CD14-positive monocyte (primary cell): ENCODE measurements around the gene ARMC6. TPM values are rescaled to one million over a fixed set of nuclear protein-coding genes. Genes with fewer than 3 reads are reported as not detected.

ENCODE experiments used
- DNase-seq, 3 donors: peaks; one replicate each; pipeline ENCODE4 v3.0.0-alpha.2; 2011 to 2022
- H2AFZ ChIP-seq: 2 replicates; pipeline ENCODE4 v1.6.0; 2012; ENCODE audit warnings: mild to moderate bottlenecking, low read depth, low read length, inconsistent platforms; ENCODE audit not compliant: insufficient read depth, poor library complexity, severe bottlenecking
- H3K27ac ChIP-seq, 2 donors: 1 replicate in 1 of 2; 2 replicates in 1 of 2; pipeline ENCODE4 v1.5.1; 2012 to 2013; ENCODE audit warnings: low read length in 2 of 2, control low read depth in 1 of 2, inconsistent platforms in 1 of 2, low read depth in 1 of 2, mild to moderate bottlenecking in 1 of 2
- H3K27me3 ChIP-seq, 2 donors: one replicate each; pipeline versions ENCODE4 v1.6.0 to v1.6.1; 2011 to 2013; ENCODE audit warnings: low read length in 2 of 2; ENCODE audit not compliant: control insufficient read depth in 2 of 2, insufficient read depth in 2 of 2
- H3K36me3 ChIP-seq, 2 donors: replicated peaks in 1 of 2; 1 replicate in 1 of 2; 2 replicates in 1 of 2; pipeline versions ENCODE4 v1.5.1 to v1.6.1; 2012 to 2013; ENCODE audit warnings: low read length in 2 of 2, control low read depth in 1 of 2, inconsistent platforms in 1 of 2, mild to moderate bottlenecking in 1 of 2; ENCODE audit not compliant: insufficient read depth in 2 of 2, control insufficient read depth in 1 of 2
- H3K4me1 ChIP-seq, 2 donors: 1 replicate in 1 of 2; 2 replicates in 1 of 2; pipeline versions ENCODE4 v1.5.1 to v1.6.1; 2012 to 2013; ENCODE audit warnings: low read length in 2 of 2, control low read depth in 1 of 2, inconsistent platforms in 1 of 2, mild to moderate bottlenecking in 1 of 2, moderate library complexity in 1 of 2; ENCODE audit not compliant: insufficient read depth in 2 of 2, control insufficient read depth in 1 of 2
- H3K4me2 ChIP-seq: replicated peaks from 2 replicates; pipeline ENCODE3; 2012; ENCODE audit warnings: low read length, moderate library complexity, mild to moderate bottlenecking; ENCODE audit not compliant: poor library complexity, severe bottlenecking; ENCODE audit errors: extremely low read depth
- H3K4me3 ChIP-seq, 3 experiments: fragments of 200-600 bp in 1 of 3; sonication (generic) in 1 of 3; replicated peaks in 1 of 3; 1 replicate in 2 of 3; 2 replicates in 1 of 3; pipeline ENCODE4 v1.5.1; 2011 to 2013; ENCODE audit warnings: low read length in 3 of 3, mild to moderate bottlenecking in 3 of 3, control low read depth in 2 of 3, low read depth in 2 of 3, inconsistent platforms in 1 of 3, moderate library complexity in 1 of 3
- H3K79me2 ChIP-seq: 2 replicates; pipeline ENCODE4 v1.6.0; 2012; ENCODE audit warnings: mild to moderate bottlenecking, control low read depth, inconsistent platforms, low read length, moderate library complexity; ENCODE audit not compliant: insufficient read depth
- H3K9ac ChIP-seq: 2 replicates; pipeline ENCODE4 v1.6.0; 2017; ENCODE audit warnings: low read length, mild to moderate bottlenecking; ENCODE audit not compliant: insufficient read depth, poor library complexity, severe bottlenecking
- H3K9me3 ChIP-seq, 2 donors: replicated peaks in 1 of 2; 1 replicate in 1 of 2; 2 replicates in 1 of 2; pipeline versions ENCODE4 v1.5.1 to v1.6.1; 2012 to 2013; ENCODE audit warnings: low read length in 2 of 2, control low read depth in 1 of 2; ENCODE audit not compliant: control insufficient read depth in 1 of 2, insufficient read depth in 1 of 2
- H4K20me1 ChIP-seq: 2 replicates; pipeline ENCODE4 v1.6.0; 2012; ENCODE audit warnings: mild to moderate bottlenecking, low read length, control low read depth, moderate library complexity; ENCODE audit not compliant: insufficient read depth
- H3K27ac Mint-ChIP-seq, 7 donors: one replicate each; pipeline ENCODE4 v1.8.0; 2020; ENCODE audit warnings: mild to moderate bottlenecking in 7 of 7, mixed read lengths in 7 of 7, moderate library complexity in 6 of 7, inconsistent platforms in 2 of 7
- H3K27me3 Mint-ChIP-seq, 3 donors: one replicate each; pipeline ENCODE4 v1.8.0; 2021 to 2022; ENCODE audit warnings: low read depth in 3 of 3, mild to moderate bottlenecking in 3 of 3, mixed read lengths in 3 of 3, moderate library complexity in 3 of 3, inconsistent platforms in 1 of 3
- H3K36me3 Mint-ChIP-seq, 2 donors: one replicate each; pipeline ENCODE4 v1.8.0; 2020; ENCODE audit warnings: mixed read lengths in 2 of 2, inconsistent platforms in 1 of 2, mild to moderate bottlenecking in 1 of 2
- H3K4me1 Mint-ChIP-seq: one replicate; pipeline ENCODE4 v1.8.0; 2020; ENCODE audit warnings: mild to moderate bottlenecking, mixed read lengths
- H3K4me3 Mint-ChIP-seq, 2 donors: one replicate each; pipeline ENCODE4 v1.8.0; 2020; ENCODE audit warnings: mild to moderate bottlenecking in 2 of 2, mixed read lengths in 2 of 2, moderate library complexity in 1 of 2
- H3K9me3 Mint-ChIP-seq, 7 donors: one replicate each; pipeline ENCODE4 v1.8.0; 2020 to 2022; ENCODE audit warnings: mixed read lengths in 7 of 7, mild to moderate bottlenecking in 6 of 7, moderate library complexity in 6 of 7, inconsistent platforms in 2 of 7
- WGBS: methylation state at CpG from one replicate; pipeline ENCODE4 v1.1.5; 2013; ENCODE audit warnings: missing lambda C conversion rate; ENCODE audit not compliant: insufficient coverage; 5-methylcytosine and 5-hydroxymethylcytosine counted together
- intact Hi-C, 2 donors: fragments of 100-400 bp; cut with micrococcal nuclease; formaldehyde crosslinking; loops; one replicate each; pipeline versions ENCODE4 v1.15.0 to v1.15.1; 2023
- polyA plus RNA-seq, 3 donors: library from polyadenylated mRNA; depleted of rRNA in 1 of 3; unstranded in 2 of 3; stranded (reverse) in 1 of 3; fragments of 300-500 nt in 2 of 3; fragments of >200 nt in 1 of 3; fragmentation: Illumina TruSeq in 2 of 3; gene quantifications; 1 replicate in 2 of 3; 2 replicates in 1 of 3; pipeline ENCODE4 v1.2.3, GENCODE V29; 2012 to 2021
- TF ChIP-seq, protein P1 (sequence below): fragments of 200-600 bp; IDR thresholded peaks from one replicate; pipeline ENCODE4 v1.8.0; 2022; ENCODE audit warnings: antibody characterized with exemption, mild to moderate bottlenecking

The ARMC6 gene
- polyA plus RNA-seq, 3 donors: 22.3 to 29.6 (median 26.1) TPM

DNA sequence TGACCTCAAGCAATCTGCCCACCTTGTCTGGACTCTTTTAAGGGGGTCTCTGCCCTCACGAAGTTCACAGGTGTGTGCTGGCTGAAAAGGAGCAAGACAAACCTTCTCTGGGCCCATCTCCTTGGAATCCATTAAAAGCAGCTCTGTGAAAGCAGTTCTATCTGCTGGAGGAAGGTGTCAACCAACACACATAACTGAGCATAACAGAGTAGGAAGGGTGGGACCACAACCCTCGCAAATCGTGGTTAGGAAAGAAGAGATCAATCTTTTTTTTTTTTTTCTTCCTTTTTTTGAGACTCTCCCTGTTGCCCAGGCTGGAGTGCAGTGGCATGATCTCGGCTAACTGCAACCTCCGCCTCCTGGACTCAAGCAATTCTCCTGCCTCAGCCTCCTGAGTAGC, 1.5 kb upstream of the ARMC6 start:
- Histone ChIP-seq H3K4me1 (peaks cover 24 to 35% of the 10 kb centered on the region in 2 donors), H3K9ac (no peak overlapping the region), H4K20me1 (peaks cover 62% of the 10 kb centered on the region), H3K4me3 (peak overlapping the region in 1 of 3 experiments; percentile 93), H3K36me3 (peaks cover 22 to 47% of the 10 kb centered on the region in 2 donors), H2AFZ (no peak overlapping the region), H3K27me3 (no peaks in the 10 kb centered on the region), H3K27ac (no peak overlapping the region), H3K4me2 (peak overlapping the region; percentile 97), H3K79me2 (peaks cover 95% of the 10 kb centered on the region), H3K9me3 (no peaks in the 10 kb centered on the region)
- H3K27ac Mint-ChIP-seq: peak overlapping the region in 5 of 7 donors; percentile 81 to 94 (median 90)
- TF ChIP-seq, protein P1, sequence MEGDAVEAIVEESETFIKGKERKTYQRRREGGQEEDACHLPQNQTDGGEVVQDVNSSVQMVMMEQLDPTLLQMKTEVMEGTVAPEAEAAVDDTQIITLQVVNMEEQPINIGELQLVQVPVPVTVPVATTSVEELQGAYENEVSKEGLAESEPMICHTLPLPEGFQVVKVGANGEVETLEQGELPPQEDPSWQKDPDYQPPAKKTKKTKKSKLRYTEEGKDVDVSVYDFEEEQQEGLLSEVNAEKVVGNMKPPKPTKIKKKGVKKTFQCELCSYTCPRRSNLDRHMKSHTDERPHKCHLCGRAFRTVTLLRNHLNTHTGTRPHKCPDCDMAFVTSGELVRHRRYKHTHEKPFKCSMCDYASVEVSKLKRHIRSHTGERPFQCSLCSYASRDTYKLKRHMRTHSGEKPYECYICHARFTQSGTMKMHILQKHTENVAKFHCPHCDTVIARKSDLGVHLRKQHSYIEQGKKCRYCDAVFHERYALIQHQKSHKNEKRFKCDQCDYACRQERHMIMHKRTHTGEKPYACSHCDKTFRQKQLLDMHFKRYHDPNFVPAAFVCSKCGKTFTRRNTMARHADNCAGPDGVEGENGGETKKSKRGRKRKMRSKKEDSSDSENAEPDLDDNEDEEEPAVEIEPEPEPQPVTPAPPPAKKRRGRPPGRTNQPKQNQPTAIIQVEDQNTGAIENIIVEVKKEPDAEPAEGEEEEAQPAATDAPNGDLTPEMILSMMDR: no peak
- 100% methylated on average over 1 of the region's 5 CpGs for WGBS
- no peak for DNase-seq
- H3K9me3 Mint-ChIP-seq: no peaks in the 10 kb centered on the region
- intact Hi-C loops: loop anchor here in 1 of 2 donors (5.0 kb wide), 1 partner anchor 100 kb away; no protein-coding TSS in a partner anchor
- peaks cover 30% of the 10 kb centered on the region for H3K4me1 Mint-ChIP-seq
- no peaks in the 10 kb centered on the region for H3K27me3 Mint-ChIP-seq
- peak overlapping the region; percentile 80 to 93 for H3K4me3 Mint-ChIP-seq
- H3K36me3 Mint-ChIP-seq: peaks cover 28 to 52% of the 10 kb centered on the region in 2 donors

GRCh38 chr19:19032420-19033175, 805 bp upstream of the ARMC6 start:
- peaks cover 24 to 35% of the 10 kb centered on the region in 2 donors for H3K4me1 ChIP-seq
- H3K27me3 Mint-ChIP-seq: no peaks in the 10 kb centered on the region
- TF ChIP-seq, protein P1: no peak
- peak overlapping the region; percentile 58 to 85 for H3K27ac ChIP-seq
- H3K4me1 Mint-ChIP-seq: peaks cover 30% of the 10 kb centered on the region
- peaks cover 25 to 52% of the 10 kb centered on the region in 2 donors for H3K36me3 Mint-ChIP-seq
- H3K4me3 ChIP-seq: peak overlapping the region; percentile 74 to 93 (median 88)
- H3K36me3 ChIP-seq: peaks cover 17 to 44% of the 10 kb centered on the region in 2 donors
- H2AFZ ChIP-seq: peak overlapping the region; percentile 80
- peak overlapping the region; percentile 63 to 94 (median 89) for H3K27ac Mint-ChIP-seq
- intact Hi-C loops: loop anchor here in 1 of 2 donors (5.0 kb wide), 1 partner anchor 100 kb away; no protein-coding TSS in a partner anchor
- no peaks in the 10 kb centered on the region for H3K9me3 ChIP-seq
- H3K27me3 ChIP-seq: no peaks in the 10 kb centered on the region
- WGBS: under 1% methylated on average over 19 of the region's 31 CpGs
- peaks cover 57% of the 10 kb centered on the region for H4K20me1 ChIP-seq
- peak; percentile 73 to 82 (median 75) for DNase-seq
- H3K9me3 Mint-ChIP-seq: no peaks in the 10 kb centered on the region
- peaks cover 96% of the 10 kb centered on the region for H3K79me2 ChIP-seq
- H3K4me2 ChIP-seq: peak overlapping the region; percentile 97
- H3K9ac ChIP-seq: peak overlapping the region; percentile 87
- peak overlapping the region; percentile 80 to 93 for H3K4me3 Mint-ChIP-seq
